GM12864 (cell line): ENCODE results near the gene COBL.

ENCODE experiments used
- DNase-seq: peaks from one replicate; pipeline ENCODE4 v3.0.0-alpha.2; 2011; ENCODE audit warnings: low read depth
- H3K4me3 ChIP-seq: 2 replicates; pipeline ENCODE4 v1.5.1; 2011; ENCODE audit warnings: mild to moderate bottlenecking, low read depth, low read length, control low read depth
- TF ChIP-seq, protein P1 (sequence below): IDR thresholded peaks from 2 replicates; pipeline ENCODE4 v1.5.1; 2011; ENCODE audit warnings: low read depth, mild to moderate bottlenecking, moderate library complexity, low read length, control low read depth, inconsistent platforms; ENCODE audit errors: missing control alignments

Gene COBL

DNA sequence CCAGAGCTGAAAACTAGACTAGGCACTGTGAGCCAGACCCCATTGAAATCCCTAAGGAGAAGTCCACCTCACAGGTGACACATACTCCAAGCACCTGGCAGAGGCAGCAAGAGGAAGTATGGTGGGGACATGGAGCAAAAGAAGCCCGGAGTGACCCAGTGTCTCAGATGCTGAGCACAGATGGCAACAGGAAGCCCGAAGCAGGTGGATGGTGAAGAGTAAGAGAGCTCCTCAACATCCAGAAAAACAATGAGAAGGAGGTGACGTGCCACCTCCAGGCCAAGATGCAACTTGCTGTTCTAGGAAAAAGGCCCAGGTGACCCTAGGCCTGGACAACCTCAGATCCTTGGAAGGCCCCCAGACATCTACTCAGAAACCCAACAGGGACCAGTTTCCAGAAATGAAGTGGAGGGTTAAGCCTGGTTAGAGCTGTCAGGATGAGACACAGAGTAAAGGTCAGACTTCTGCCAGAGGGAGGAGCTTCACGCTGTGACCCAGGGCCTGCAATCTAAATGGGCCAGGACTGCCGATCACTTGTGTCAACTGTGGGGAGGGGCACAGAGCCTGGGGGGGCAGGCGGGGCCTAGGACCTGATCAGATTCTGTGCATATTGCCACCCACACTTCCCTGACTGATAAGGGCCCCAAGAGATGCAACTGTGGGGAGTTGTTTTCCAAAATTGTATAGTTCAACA, 2.4 kb upstream of the COBL start:
- TF ChIP-seq, protein P1, sequence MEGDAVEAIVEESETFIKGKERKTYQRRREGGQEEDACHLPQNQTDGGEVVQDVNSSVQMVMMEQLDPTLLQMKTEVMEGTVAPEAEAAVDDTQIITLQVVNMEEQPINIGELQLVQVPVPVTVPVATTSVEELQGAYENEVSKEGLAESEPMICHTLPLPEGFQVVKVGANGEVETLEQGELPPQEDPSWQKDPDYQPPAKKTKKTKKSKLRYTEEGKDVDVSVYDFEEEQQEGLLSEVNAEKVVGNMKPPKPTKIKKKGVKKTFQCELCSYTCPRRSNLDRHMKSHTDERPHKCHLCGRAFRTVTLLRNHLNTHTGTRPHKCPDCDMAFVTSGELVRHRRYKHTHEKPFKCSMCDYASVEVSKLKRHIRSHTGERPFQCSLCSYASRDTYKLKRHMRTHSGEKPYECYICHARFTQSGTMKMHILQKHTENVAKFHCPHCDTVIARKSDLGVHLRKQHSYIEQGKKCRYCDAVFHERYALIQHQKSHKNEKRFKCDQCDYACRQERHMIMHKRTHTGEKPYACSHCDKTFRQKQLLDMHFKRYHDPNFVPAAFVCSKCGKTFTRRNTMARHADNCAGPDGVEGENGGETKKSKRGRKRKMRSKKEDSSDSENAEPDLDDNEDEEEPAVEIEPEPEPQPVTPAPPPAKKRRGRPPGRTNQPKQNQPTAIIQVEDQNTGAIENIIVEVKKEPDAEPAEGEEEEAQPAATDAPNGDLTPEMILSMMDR, result no peak
- no peak overlapping the region for H3K4me3 ChIP-seq
- no peak for DNase-seq

DNA sequence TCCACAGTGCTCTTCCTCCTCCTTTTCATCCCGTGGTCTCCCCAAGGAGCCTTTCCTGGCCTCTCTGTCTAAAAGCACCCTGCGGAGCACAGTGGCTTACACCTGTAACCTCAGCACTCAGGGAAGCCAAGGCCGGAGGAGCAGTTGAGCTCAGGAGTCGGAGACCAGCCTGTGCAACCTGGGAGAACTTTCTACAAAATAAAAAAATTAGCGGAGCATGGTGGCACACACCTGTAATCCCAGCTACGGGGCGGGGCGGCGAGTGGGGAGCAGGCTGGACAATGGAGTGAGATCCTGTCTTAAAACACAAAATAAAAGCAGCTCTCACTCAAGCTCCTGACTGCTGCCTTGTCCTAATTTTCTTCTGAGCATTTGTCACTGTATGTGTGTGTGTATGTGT, 1.4 kb upstream of the COBL start:
- TF ChIP-seq, protein P1, result no peak
- no peak overlapping the region for H3K4me3 ChIP-seq
- no peak for DNase-seq

DNA sequence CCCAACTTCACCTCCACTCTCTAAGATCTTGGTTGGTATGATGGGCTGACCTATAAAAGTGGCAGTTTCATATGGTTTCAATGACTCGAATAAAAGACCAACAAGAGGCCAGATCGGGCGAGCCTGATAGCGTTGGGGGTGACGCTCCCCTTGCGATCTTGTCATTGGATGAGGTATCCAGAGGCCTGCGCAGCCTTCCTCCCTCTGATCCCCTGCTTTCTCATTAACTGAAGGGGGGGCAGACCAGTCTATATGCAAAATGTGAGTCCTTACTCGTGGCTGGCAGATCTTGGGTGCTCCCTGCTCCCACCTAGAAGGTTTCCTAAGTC, 937 bp upstream of the COBL start:
- no peak overlapping the region for H3K4me3 ChIP-seq
- TF ChIP-seq, protein P1, result no peak
- no peak for DNase-seq

DNA sequence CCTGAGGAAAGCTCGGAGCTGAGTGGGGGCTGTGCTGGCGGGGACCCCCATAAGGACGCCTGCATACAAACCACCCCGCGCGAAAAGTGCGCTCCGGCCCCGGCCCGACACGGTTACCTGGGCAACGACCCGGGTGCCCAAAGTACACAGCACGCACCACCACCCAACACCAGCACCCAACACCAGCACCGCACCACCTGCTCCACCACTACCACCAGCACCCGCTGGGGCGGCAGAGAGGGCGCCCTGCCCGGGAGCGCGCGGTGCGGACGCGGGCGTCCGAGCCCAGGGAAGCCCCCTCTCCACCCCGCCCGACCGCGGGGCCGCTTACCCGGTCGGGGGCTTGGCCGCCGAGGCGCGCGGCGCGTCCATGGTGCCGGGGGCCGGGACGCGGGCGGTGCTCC, 345 bp downstream of the COBL start:
- TF ChIP-seq, protein P1, result no peak
- no peak for DNase-seq
- H3K4me3 ChIP-seq, result no peak overlapping the region

DNA sequence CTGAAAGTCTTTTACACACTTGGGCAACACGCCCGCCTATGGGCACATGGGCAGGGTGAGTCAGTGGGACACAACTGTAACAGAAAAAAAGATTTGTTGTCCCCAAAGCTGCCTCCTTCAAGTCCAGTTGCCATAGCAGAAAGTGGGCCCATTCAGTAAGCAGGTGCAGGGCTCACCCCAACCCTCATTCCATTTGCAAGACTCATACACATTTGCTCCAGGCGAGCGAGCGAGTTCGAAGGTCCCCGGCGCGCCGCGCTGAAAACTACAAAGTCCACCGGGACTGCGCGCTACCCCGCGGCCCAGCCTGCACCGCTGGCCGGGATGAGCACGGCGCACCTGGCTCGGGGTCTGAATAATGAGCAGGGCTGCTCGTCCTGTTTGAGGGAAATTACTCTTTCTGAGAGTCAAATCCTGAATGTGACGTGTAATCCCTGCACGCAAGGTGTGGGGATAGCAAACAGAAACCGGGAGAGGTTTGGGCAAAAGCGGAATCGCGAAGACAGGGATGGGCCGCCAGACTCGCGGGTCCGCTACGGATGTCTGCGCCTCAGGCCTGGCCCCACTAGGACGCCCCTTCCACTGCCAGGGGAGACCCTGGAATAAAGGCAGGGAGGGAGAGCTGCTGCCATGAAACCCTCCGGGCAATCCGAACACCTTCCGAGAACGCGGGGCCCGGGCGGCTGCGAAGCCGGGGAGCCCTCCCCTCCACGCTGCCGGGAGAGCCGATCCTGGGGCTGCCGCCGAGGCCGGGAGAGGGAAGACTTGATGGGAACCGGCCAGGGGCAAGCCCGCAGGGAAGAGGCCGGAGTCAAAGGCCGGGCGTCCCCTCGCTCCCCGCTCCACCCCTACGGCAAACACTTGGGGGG, 982 bp downstream of the COBL start:
- no peak for DNase-seq
- no peak overlapping the region for H3K4me3 ChIP-seq
- TF ChIP-seq, protein P1, result no peak

DNA sequence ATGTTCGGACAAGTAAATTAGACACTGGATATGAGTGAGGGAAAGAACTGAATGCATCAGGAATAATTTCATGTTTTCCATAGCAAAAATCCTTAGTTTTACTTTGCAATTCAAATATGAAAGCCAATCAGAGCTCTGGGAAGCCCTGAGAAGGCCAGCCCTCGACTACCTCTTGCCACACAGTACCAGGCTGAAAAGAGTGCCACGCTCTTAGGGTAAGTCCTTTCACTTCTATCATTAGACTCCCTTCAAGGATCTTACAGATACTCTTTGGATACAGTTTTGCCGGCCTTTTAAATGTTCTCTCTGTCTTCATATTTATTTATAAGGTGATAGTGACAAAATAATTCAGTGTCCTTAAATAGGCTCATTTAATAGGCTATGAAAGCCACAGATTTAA, 1.9 kb downstream of the COBL start:
- no peak overlapping the region for H3K4me3 ChIP-seq
- TF ChIP-seq, protein P1, result no peak
- DNase-seq, result no peak
